HepG2 (cell line): ENCODE measurements around the gene PPP1R13B. TPM values are rescaled to one million over a fixed set of nuclear protein-coding genes. Genes with fewer than 3 reads are reported as not detected.
A peak's percentile ranks its signal among the peaks of the same experiment; 100 is the strongest.

Experiments used
- CHD2 ChIP-seq: IDR thresholded peaks from 2 replicates; pipeline ENCODE4 v1.6.1; 2011; ENCODE audit warnings: low read depth, low read length, improper control_type of control experiment
- CREB1 ChIP-seq, 2 experiments: fragments of 450-650 bp in 1 of 2; IDR thresholded peaks; 2 replicates each; pipeline ENCODE4 v1.6.1; 2016 to 2017; ENCODE audit warnings: control low read depth in 1 of 2, mild to moderate bottlenecking in 1 of 2, missing compliant biosample characterization in 1 of 2, missing genetic modification characterization in 1 of 2
- HNF4A ChIP-seq: sonication (generic); formaldehyde crosslinking; IDR thresholded peaks from 2 replicates; pipeline ENCODE4 v1.4.0; 2020; ENCODE audit warnings: missing genetic modification reagents
- KLF15 ChIP-seq: sonication (generic); formaldehyde crosslinking; IDR thresholded peaks from 2 replicates; pipeline ENCODE4 v1.8.1; 2023; ENCODE audit warnings: borderline replicate concordance, mild to moderate bottlenecking, inconsistent platforms, missing genetic modification reagents, mixed read lengths
- MED1 ChIP-seq: sonication (generic); formaldehyde crosslinking; IDR thresholded peaks from 2 replicates; pipeline ENCODE4 v1.4.0; 2020; ENCODE audit warnings: missing genetic modification reagents
- MLLT10 ChIP-seq: sonication (generic); formaldehyde crosslinking; IDR thresholded peaks from 2 replicates; pipeline ENCODE4 v1.4.0; 2020; ENCODE audit warnings: missing genetic modification reagents
- SATB2 ChIP-seq: sonication (generic); formaldehyde crosslinking; IDR thresholded peaks from 2 replicates; pipeline ENCODE4 v1.5.0; 2020; ENCODE audit warnings: missing genetic modification reagents
- SMAD9 ChIP-seq: sonication (generic); formaldehyde crosslinking; IDR thresholded peaks from 2 replicates; pipeline ENCODE4 v1.5.1; 2020; ENCODE audit warnings: mild to moderate bottlenecking, missing genetic modification reagents
- ZMYM2 ChIP-seq: sonication (generic); formaldehyde crosslinking; IDR thresholded peaks from 2 replicates; pipeline ENCODE4 v1.8.0; 2022; ENCODE audit warnings: mild to moderate bottlenecking, missing genetic modification reagents
- ZNF749 ChIP-seq: sonication (generic); formaldehyde crosslinking; IDR thresholded peaks from 2 replicates; pipeline ENCODE4 v1.8.0; 2022; ENCODE audit warnings: mild to moderate bottlenecking, missing genetic modification reagents, moderate library complexity, borderline replicate concordance
- ZSCAN25 ChIP-seq: sonication (generic); formaldehyde crosslinking; IDR thresholded peaks from 2 replicates; pipeline ENCODE4 v1.8.0; 2022; ENCODE audit warnings: mild to moderate bottlenecking, missing genetic modification reagents
- polyA plus RNA-seq, 8 experiments: library from polyadenylated mRNA; depleted of rRNA in 3 of 8; stranded (reverse) in 7 of 8; unstranded in 1 of 8; fragments of >200 nt; fragmentation: Illumina TruSeq in 4 of 8; extraction: Trizol in 4 of 8; gene quantifications; 2 replicates each; pipeline versions ENCODE4 v1.2.1 to v1.2.3, GENCODE V29; 2011 to 2016; ENCODE audit warnings: low read depth in 4 of 8, missing spikeins in 1 of 8, mixed read lengths in 1 of 8; ENCODE audit not compliant: insufficient read depth in 1 of 8
- total RNA-seq, 5 experiments: library from RNA; depleted of rRNA; stranded (reverse); fragments of >200 nt; fragmentation: Illumina TruSeq; extraction: Trizol; gene quantifications; 2 replicates each; pipeline ENCODE4 v1.2.3, GENCODE V29; 2016; ENCODE audit warnings: low read depth in 1 of 5
- TF ChIP-seq, protein P1 (sequence below): sonication (generic); formaldehyde crosslinking; IDR thresholded peaks from 2 replicates; pipeline ENCODE4 v1.5.0; 2020; ENCODE audit warnings: mild to moderate bottlenecking, missing genetic modification reagents
- TF ChIP-seq, protein P2 (sequence below): sonication (generic); formaldehyde crosslinking; IDR thresholded peaks from 2 replicates; pipeline ENCODE4 v1.4.0; 2020; ENCODE audit warnings: low read depth, mild to moderate bottlenecking, missing genetic modification reagents
- TF ChIP-seq, protein P3 (sequence below): IDR thresholded peaks from 2 replicates; pipeline ENCODE4 v1.6.1; 2016; ENCODE audit warnings: mild to moderate bottlenecking, missing biosample characterization, missing genetic modification reagents
- TF ChIP-seq, protein P4 (sequence below): sonication (generic); formaldehyde crosslinking; IDR thresholded peaks from 2 replicates; pipeline ENCODE4 v1.4.0; 2020; ENCODE audit warnings: mild to moderate bottlenecking, missing genetic modification reagents
- TF ChIP-seq, protein P5 (sequence below): sonication (generic); formaldehyde crosslinking; IDR thresholded peaks from 2 replicates; pipeline ENCODE4 v1.5.1; 2020; ENCODE audit warnings: mild to moderate bottlenecking, missing genetic modification reagents, borderline replicate concordance

The PPP1R13B gene
- total and polyA plus RNA-seq, 2 of the 13 experiments (the other 11 are each of a cell fraction or from before 2014, with no cell fraction given), result 4.6 to 9.4 TPM

GRCh38 chr14:103879570-103880347 lies 32.4 kb upstream of the PPP1R13B start (continued):
- TF ChIP-seq KLF15 (no peak), ZMYM2 (CRISPR knock-in tag) (peak; percentile 87; the same call in 1 of the 2 replicates), MED1 (CRISPR knock-in tag) (peak; percentile 93), SATB2 (CRISPR knock-in tag) (no peak), MLLT10 (CRISPR knock-in tag) (no peak), ZNF749 (CRISPR knock-in tag) (no peak), CHD2 (peak; percentile 57; the same call in 1 of the 2 replicates), ZSCAN25 (CRISPR knock-in tag) (no peak), CREB1 (IDR thresholded peaks at IDR 0.05) (no peak), CREB1 (CRISPR knock-in tag; IDR thresholded peaks at IDR 0.05) (peak; percentile 55; the same call in 1 of the 2 replicates), SMAD9 (CRISPR knock-in tag) (no peak), HNF4A (peak; percentile 74)
- TF ChIP-seq, protein P1, sequence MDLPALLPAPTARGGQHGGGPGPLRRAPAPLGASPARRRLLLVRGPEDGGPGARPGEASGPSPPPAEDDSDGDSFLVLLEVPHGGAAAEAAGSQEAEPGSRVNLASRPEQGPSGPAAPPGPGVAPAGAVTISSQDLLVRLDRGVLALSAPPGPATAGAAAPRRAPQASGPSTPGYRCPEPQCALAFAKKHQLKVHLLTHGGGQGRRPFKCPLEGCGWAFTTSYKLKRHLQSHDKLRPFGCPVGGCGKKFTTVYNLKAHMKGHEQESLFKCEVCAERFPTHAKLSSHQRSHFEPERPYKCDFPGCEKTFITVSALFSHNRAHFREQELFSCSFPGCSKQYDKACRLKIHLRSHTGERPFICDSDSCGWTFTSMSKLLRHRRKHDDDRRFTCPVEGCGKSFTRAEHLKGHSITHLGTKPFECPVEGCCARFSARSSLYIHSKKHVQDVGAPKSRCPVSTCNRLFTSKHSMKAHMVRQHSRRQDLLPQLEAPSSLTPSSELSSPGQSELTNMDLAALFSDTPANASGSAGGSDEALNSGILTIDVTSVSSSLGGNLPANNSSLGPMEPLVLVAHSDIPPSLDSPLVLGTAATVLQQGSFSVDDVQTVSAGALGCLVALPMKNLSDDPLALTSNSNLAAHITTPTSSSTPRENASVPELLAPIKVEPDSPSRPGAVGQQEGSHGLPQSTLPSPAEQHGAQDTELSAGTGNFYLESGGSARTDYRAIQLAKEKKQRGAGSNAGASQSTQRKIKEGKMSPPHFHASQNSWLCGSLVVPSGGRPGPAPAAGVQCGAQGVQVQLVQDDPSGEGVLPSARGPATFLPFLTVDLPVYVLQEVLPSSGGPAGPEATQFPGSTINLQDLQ (CRISPR knock-in tag), result 0 out of 2 replicates have a peak, but pooled peaks have one; percentile 27
- TF ChIP-seq, protein P2, sequence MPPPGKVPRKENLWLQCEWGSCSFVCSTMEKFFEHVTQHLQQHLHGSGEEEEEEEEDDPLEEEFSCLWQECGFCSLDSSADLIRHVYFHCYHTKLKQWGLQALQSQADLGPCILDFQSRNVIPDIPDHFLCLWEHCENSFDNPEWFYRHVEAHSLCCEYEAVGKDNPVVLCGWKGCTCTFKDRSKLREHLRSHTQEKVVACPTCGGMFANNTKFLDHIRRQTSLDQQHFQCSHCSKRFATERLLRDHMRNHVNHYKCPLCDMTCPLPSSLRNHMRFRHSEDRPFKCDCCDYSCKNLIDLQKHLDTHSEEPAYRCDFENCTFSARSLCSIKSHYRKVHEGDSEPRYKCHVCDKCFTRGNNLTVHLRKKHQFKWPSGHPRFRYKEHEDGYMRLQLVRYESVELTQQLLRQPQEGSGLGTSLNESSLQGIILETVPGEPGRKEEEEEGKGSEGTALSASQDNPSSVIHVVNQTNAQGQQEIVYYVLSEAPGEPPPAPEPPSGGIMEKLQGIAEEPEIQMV (CRISPR knock-in tag), result no peak; the same call in 1 of the 2 replicates
- TF ChIP-seq, protein P3, sequence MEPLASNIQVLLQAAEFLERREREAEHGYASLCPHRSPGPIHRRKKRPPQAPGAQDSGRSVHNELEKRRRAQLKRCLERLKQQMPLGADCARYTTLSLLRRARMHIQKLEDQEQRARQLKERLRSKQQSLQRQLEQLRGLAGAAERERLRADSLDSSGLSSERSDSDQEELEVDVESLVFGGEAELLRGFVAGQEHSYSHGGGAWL, result peak; percentile 85
- TF ChIP-seq, protein P4, sequence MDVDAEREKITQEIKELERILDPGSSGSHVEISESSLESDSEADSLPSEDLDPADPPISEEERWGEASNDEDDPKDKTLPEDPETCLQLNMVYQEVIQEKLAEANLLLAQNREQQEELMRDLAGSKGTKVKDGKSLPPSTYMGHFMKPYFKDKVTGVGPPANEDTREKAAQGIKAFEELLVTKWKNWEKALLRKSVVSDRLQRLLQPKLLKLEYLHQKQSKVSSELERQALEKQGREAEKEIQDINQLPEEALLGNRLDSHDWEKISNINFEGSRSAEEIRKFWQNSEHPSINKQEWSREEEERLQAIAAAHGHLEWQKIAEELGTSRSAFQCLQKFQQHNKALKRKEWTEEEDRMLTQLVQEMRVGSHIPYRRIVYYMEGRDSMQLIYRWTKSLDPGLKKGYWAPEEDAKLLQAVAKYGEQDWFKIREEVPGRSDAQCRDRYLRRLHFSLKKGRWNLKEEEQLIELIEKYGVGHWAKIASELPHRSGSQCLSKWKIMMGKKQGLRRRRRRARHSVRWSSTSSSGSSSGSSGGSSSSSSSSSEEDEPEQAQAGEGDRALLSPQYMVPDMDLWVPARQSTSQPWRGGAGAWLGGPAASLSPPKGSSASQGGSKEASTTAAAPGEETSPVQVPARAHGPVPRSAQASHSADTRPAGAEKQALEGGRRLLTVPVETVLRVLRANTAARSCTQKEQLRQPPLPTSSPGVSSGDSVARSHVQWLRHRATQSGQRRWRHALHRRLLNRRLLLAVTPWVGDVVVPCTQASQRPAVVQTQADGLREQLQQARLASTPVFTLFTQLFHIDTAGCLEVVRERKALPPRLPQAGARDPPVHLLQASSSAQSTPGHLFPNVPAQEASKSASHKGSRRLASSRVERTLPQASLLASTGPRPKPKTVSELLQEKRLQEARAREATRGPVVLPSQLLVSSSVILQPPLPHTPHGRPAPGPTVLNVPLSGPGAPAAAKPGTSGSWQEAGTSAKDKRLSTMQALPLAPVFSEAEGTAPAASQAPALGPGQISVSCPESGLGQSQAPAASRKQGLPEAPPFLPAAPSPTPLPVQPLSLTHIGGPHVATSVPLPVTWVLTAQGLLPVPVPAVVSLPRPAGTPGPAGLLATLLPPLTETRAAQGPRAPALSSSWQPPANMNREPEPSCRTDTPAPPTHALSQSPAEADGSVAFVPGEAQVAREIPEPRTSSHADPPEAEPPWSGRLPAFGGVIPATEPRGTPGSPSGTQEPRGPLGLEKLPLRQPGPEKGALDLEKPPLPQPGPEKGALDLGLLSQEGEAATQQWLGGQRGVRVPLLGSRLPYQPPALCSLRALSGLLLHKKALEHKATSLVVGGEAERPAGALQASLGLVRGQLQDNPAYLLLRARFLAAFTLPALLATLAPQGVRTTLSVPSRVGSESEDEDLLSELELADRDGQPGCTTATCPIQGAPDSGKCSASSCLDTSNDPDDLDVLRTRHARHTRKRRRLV (CRISPR knock-in tag), result peak; percentile 75; the same call in 1 of the 2 replicates
- TF ChIP-seq, protein P5, sequence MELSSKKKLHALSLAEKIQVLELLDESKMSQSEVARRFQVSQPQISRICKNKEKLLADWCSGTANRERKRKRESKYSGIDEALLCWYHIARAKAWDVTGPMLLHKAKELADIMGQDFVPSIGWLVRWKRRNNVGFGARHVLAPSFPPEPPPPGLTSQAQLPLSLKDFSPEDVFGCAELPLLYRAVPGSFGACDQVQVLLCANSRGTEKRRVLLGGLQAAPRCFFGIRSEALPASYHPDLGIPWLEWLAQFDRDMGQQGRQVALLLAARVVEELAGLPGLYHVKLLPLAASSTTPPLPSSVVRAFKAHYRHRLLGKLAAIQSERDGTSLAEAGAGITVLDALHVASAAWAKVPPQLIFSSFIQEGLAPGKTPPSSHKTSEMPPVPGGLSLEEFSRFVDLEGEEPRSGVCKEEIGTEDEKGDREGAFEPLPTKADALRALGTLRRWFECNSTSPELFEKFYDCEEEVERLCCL (CRISPR knock-in tag), result peak; percentile 88; the same call in 1 of the 2 replicates
